Pancreas (tissue), 10 donors: Measurements from ENCODE around the gene SH3BP2. TPM values are rescaled to one million over a fixed set of nuclear protein-coding genes. Genes with fewer than 3 reads are reported as not detected.
A peak's percentile ranks its signal among the peaks of the same experiment; 100 is the strongest.

Experiments used
- ATAC-seq, 4 donors: fragments of 200-7000 bp; cut with Tn5 transposase; one replicate each; pipeline versions ENCODE4 v1.8.0 to v1.9.1; 2020; ENCODE audit warnings: mild to moderate bottlenecking in 4 of 4, moderate library complexity in 4 of 4
- DNase-seq, 6 donors: peaks; one replicate each; pipeline ENCODE4 v3.0.0-alpha.2; 2020
- FAIRE-seq: peaks from 2 replicates; lab custom pipeline; 2012; peaks lifted over from hg19 to GRCh38; lab: Jason Lieb, UNC
- H3K27ac ChIP-seq, 4 donors: fragments of 200-600 bp; sonication (generic); 1 replicate in 3 of 4; 2 replicates in 1 of 4; pipeline versions ENCODE4 v1.5.0 to v1.8.0; 2020
- H3K27me3 ChIP-seq, 4 donors: fragments of 200-600 bp; one replicate each; pipeline ENCODE4 v1.8.0; 2021
- H3K36me3 ChIP-seq, 3 donors: fragments of 200-600 bp; sonication (generic) in 1 of 3; one replicate each; pipeline versions ENCODE4 v1.5.0 to v1.8.0; 2020 to 2021
- H3K4me1 ChIP-seq, 3 donors: fragments of 200-600 bp; one replicate each; pipeline ENCODE4 v1.8.0; 2021
- H3K4me3 ChIP-seq, 4 donors: fragments of 200-600 bp; sonication (generic) in 2 of 4; one replicate each; pipeline versions ENCODE4 v1.5.0 to v1.8.0; 2020 to 2021
- H3K9me3 ChIP-seq, 4 donors: fragments of 200-600 bp; one replicate each; pipeline ENCODE4 v1.8.0; 2021
- CTCF ChIP-seq, 4 donors: fragments of 200-600 bp; sonication (generic) in 3 of 4; IDR thresholded peaks; one replicate each; pipeline versions ENCODE4 v1.5.0 to v1.8.0; 2021; ENCODE audit warnings: antibody characterized with exemption in 4 of 4
- WGBS, 2 donors: extraction: QIAGEN DNeasy Blood & Tissue Kit; methylation state at CpG; one replicate each; pipeline ENCODE4 v1.1.7; 2013; 5-methylcytosine and 5-hydroxymethylcytosine counted together
- intact Hi-C, 3 donors: fragments of 100-400 bp; cut with DNase I; formaldehyde crosslinking; loops; one replicate each; pipeline versions ENCODE4 v1.11.1 to v1.14.2; 2022
- polyA plus RNA-seq, 2 donors: library from polyadenylated mRNA; stranded (reverse); fragments of 200-250 nt; gene quantifications; one replicate each; pipeline ENCODE4 v1.2.3, GENCODE V29; 2013
- total RNA-seq, 6 donors: library from RNA; stranded (reverse); fragmentation: NEBNext Ultra II Directional in 4 of 6; extraction: Animal tissue kit (Norgen Biotek cat#: 25700) in 4 of 6; gene quantifications; one replicate each; pipeline versions ENCODE4 v1.2.1 to v1.2.4, GENCODE V29; 2021 to 2023
- donor health status: healthy with polysubstance abuse.
- donor health status: DM: no; HTN: no; CAD: no; lungs with moderate emphysema.
- donor health status: DM: no; HTN: no; CAD: no.
- donor health status: control.
- donor health status: control.
- donor health status: Bipolar disorder and iron deficiency.
- donor health status: DM: yes; HTN: yes; CAD: no.
- donor health status: DM: no; HTN: no; CAD: no.
- donor health status: DM: no; HTN: no; CAD: no.
- donor health status: DM: yes; HTN: yes; CAD: no.

Gene SH3BP2
- total and polyA plus RNA-seq, 8 donors: 12.3 to 56.5 (median 27.0) TPM

GRCh38 chr4:2804449-2804972, 11.6 kb downstream of the SH3BP2 start:
- Histone ChIP-seq H3K27me3 (no peaks in the 10 kb centered on the region), H3K36me3 (no peaks in the 10 kb centered on the region), H3K4me3 (no peak overlapping the region), H3K4me1 (peaks cover 21 to 53% (median 31%) of the 10 kb centered on the region in 3 donors), H3K27ac (no peak overlapping the region), H3K9me3 (no peaks in the 10 kb centered on the region)
- FAIRE-seq (no peak), ATAC-seq (no peak), DNase-seq (peak in 1 of 6 donors; percentile 51)
- WGBS, 2 donors: 89 to 94% methylated on average over 10 of the region's 10 CpGs
- TF ChIP-seq CTCF (IDR thresholded peaks at IDR 0.05): no peak
- intact Hi-C loops: no loop called here

- H3K27me3 ChIP-seq: no peaks in the 10 kb centered on the region
- no peaks in the 10 kb centered on the region for H3K9me3 ChIP-seq
- WGBS, 2 donors: 84 to 89% methylated on average over 13 of the region's 13 CpGs
- peaks cover 21 to 47% (median 30%) of the 10 kb centered on the region in 3 donors for H3K4me1 ChIP-seq
- no peak for FAIRE-seq
- TF ChIP-seq CTCF (IDR thresholded peaks at IDR 0.05): no peak
- intact Hi-C loops: no loop called here
- H3K27ac ChIP-seq: peak overlapping the region in 2 of 4 donors; percentile 28 to 40
- ATAC-seq: no peak
- peak in 3 of 6 donors; percentile 26 to 77 (median 54) for DNase-seq
- no peak overlapping the region for H3K4me3 ChIP-seq
- H3K36me3 ChIP-seq: no peaks in the 10 kb centered on the region
Observed at GRCh38 chr4:2804973-2805501, 12.2 kb downstream of the SH3BP2 start.

- WGBS, 2 donors: 24 to 34% methylated on average over 20 of the region's 20 CpGs
- peaks cover 21 to 39% (median 22%) of the 10 kb centered on the region in 3 donors for H3K4me1 ChIP-seq
- FAIRE-seq (no peak), ATAC-seq (peak; percentile 68 to 85 (median 78)), DNase-seq (peak; percentile 72 to 90 (median 78))
- no peaks in the 10 kb centered on the region for H3K27me3 ChIP-seq
- H3K4me3 ChIP-seq: no peak overlapping the region
- intact Hi-C loops: no loop called here
- no peak for TF ChIP-seq CTCF (IDR thresholded peaks at IDR 0.05)
- no peaks in the 10 kb centered on the region for H3K36me3 ChIP-seq
- no peaks in the 10 kb centered on the region for H3K9me3 ChIP-seq
- H3K27ac ChIP-seq: peak overlapping the region in 3 of 4 donors; percentile 1 to 40 (median 28)
Observed at GRCh38 chr4:2805712-2806389, 13.0 kb downstream of the SH3BP2 start.

GRCh38 chr4:2806390-2807355, 13.8 kb downstream of the SH3BP2 start:
- Histone ChIP-seq H3K9me3 (no peaks in the 10 kb centered on the region), H3K27ac (peak overlapping the region in 3 of 4 donors; percentile 1 to 40 (median 28)), H3K4me3 (no peak overlapping the region), H3K36me3 (no peaks in the 10 kb centered on the region), H3K27me3 (no peaks in the 10 kb centered on the region), H3K4me1 (peaks cover 15 to 36% (median 21%) of the 10 kb centered on the region in 3 donors)
- no peak for TF ChIP-seq CTCF (IDR thresholded peaks at IDR 0.05)
- DNase-seq (peak in 5 of 6 donors; percentile 62 to 89 (median 73)), FAIRE-seq (no peak), ATAC-seq (peak; percentile 50 to 77 (median 56))
- WGBS, 2 donors: 50 to 56% methylated on average over 27 to 28 of the region's 28 CpGs
- intact Hi-C loops: no loop called here
